K562 treated with DMSO at 1 percent for 48 hours (cell line): ENCODE measurements around the gene HASPIN. TPM values are rescaled to one million over a fixed set of nuclear protein-coding genes. Genes with fewer than 3 reads are reported as not detected.

Experiments
- total RNA-seq: library from RNA; unstranded; fragments of 300-600 nt; gene quantifications from 2 replicates; pipeline ENCODE4 v1.2.3, GENCODE V29; 2022; ENCODE audit warnings: low replicate concordance; ENCODE audit errors: extremely low read depth

Gene HASPIN
- not detected in 2 replicates for total RNA-seq

DNA sequence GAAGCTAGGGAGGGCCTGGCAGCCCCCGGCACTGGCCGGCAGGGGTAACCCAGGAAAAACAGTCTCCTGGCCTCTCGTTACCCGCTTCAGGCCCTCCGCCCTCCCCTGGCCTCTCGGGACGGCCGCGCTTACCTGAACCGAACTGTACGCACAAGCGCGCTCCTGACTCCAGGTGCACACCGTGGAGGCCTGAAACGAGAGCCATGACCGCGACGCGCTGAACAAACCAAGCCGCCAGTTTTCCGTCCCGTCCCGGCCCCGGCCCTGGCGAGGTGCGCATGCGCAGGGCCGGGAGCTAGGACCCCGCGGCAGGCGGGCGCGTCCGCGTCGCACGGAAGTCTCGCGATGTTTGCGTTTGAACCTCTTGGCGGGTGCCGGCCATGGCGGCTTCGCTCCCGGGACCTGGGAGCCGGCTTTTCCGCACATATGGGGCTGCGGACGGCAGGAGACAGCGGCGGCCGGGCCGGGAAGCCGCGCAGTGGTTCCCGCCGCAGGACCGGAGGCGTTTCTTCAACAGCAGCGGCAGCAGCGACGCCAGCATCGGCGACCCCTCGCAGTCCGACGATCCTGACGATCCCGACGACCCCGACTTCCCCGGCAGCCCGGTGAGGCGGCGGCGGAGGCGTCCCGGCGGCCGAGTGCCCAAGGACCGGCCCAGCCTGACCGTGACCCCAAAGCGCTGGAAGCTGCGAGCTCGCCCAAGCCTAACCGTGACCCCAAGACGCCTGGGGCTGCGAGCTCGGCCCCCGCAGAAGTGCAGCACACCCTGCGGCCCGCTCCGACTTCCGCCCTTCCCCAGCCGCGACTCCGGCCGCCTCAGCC is at the start of gene HASPIN:
TSS of gene HASPIN (plus strand) at position 348 of the 822 bp plus-strand sequence. CDS start at position 381, 33 bp downstream.

DNA sequence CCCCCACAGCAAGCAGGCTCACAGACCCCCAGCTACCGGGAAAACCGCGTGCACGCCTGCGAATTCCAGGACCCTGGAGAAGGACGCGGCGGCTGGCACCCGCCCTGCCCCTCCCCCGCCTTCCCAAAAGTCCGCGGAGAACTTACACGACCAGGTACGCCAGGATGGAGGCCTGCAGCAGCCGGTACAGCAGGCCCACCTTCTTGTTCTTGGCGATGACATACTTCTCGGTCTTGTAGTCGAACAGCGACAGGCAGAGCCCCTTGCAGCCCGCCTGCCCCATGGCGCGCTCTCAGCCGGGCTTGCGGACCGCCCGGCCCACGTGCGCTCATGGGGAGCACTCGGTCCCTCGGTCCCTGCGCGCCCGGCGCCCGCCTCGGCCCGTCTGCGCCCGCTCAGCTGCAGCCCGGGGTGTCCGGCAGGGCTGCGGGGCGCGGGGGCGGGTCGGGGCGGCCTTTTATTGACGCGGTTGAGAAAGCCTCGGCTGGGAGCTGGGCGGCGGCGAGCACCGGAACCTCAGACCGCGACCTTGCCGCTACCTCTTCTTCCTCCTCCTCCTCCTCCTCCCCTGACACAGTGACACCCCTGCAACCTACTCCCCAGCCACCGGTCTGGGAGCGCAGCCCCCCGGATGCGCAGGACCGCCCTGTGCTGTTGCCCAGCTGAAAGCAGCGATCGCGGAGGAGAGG is 27.8 kb upstream of the HASPIN start, which contains the start of gene P2RX5:
TSS of gene P2RX5 (minus strand) at position 433 of the 689 bp plus-strand sequence. CDS start at position 283, 150 bp downstream.

Other genes starting within 250 kb of the HASPIN start
- gene ASPA, start 247.9 kb upstream of the HASPIN start, total RNA-seq, result not detected in 2 replicates
- not detected in 2 replicates for gene TRPV3, start 166.1 kb upstream of the HASPIN start, total RNA-seq
- not detected in 2 replicates for gene TRPV1, start 114.5 kb upstream of the HASPIN start, total RNA-seq
- not detected in 2 replicates for gene SHPK, start 87.7 kb upstream of the HASPIN start, total RNA-seq
- not detected in 2 replicates for gene CTNS, start 87.1 kb upstream of the HASPIN start, total RNA-seq
- not detected in 2 replicates for gene TAX1BP3, start 55.3 kb upstream of the HASPIN start, total RNA-seq
- not detected in 2 replicates for gene EMC6, start 55.1 kb upstream of the HASPIN start, total RNA-seq
- gene P2RX5, start 27.7 kb upstream of the HASPIN start, total RNA-seq, result not detected in 2 replicates
- gene ITGAE, start 77.3 kb downstream of the HASPIN start, total RNA-seq, result not detected in 2 replicates
- gene NCBP3, start 122.3 kb downstream of the HASPIN start, total RNA-seq, result not detected in 2 replicates
- gene CAMKK1, start 169.2 kb downstream of the HASPIN start, total RNA-seq, result not detected in 2 replicates
- gene P2RX1, start 192.6 kb downstream of the HASPIN start, total RNA-seq, result not detected in 2 replicates
- gene ATP2A3, start 240.5 kb downstream of the HASPIN start, total RNA-seq, result 204 TPM in 1 of 2 replicates, not detected in the other